Kidney glomerular epithelial cell (primary cell): ENCODE data around the gene USP15.

ENCODE experiments used
- DNase-seq: peaks from one replicate; lab custom pipeline; 2025; lab: John Stamatoyannopoulos, UW

Gene USP15

GRCh38 chr12:62258231-62258630 is 2.0 kb upstream of the USP15 start:
- DNase-seq, result no peak

- peak; percentile 44 for DNase-seq
These were observed 1.1 kb upstream of the USP15 start for GRCh38 chr12:62258941-62259630.

- no peak for DNase-seq
These were observed 592 bp upstream of the USP15 start for GRCh38 chr12:62259631-62259992.

- peak; percentile 56 for DNase-seq
These were observed 804 bp downstream of the USP15 start for GRCh38 chr12:62260733-62261683.

- no peak for DNase-seq
These were observed 1.8 kb downstream of the USP15 start for GRCh38 chr12:62261876-62262517.

- DNase-seq, result no peak
These were observed 3.0 kb downstream of the USP15 start for GRCh38 chr12:62263232-62263631.

GRCh38 chr12:62263966-62264365 is 3.8 kb downstream of the USP15 start:
- no peak for DNase-seq

- no peak for DNase-seq
These were observed 4.5 kb downstream of the USP15 start for GRCh38 chr12:62264706-62265105.

GRCh38 chr12:62265511-62265910 is 5.3 kb downstream of the USP15 start:
- no peak for DNase-seq

GRCh38 chr12:62267026-62267425 is 6.8 kb downstream of the USP15 start:
- DNase-seq, result no peak

- DNase-seq, result no peak
These were observed 7.3 kb downstream of the USP15 start for GRCh38 chr12:62267480-62267879.

- no peak for DNase-seq
These were observed 8.8 kb downstream of the USP15 start for GRCh38 chr12:62268956-62269355.

GRCh38 chr12:62269464-62270228 is 9.4 kb downstream of the USP15 start:
- DNase-seq, result no peak

GRCh38 chr12:62270384-62270783 is 10.2 kb downstream of the USP15 start:
- DNase-seq, result no peak

GRCh38 chr12:62270872-62271271 is 10.7 kb downstream of the USP15 start:
- DNase-seq, result no peak

GRCh38 chr12:62272936-62273552 is 12.8 kb downstream of the USP15 start:
- DNase-seq, result no peak

GRCh38 chr12:62273724-62274380 is 13.6 kb downstream of the USP15 start:
- no peak for DNase-seq

GRCh38 chr12:62278022-62278421 is 17.8 kb downstream of the USP15 start:
- DNase-seq, result no peak

GRCh38 chr12:62279058-62279457 is 18.9 kb downstream of the USP15 start:
- no peak for DNase-seq

GRCh38 chr12:62279961-62280360 is 19.8 kb downstream of the USP15 start:
- no peak for DNase-seq
